Gastrocnemius medialis (tissue), 4 donors: ENCODE measurements around the gene GRM3.

ENCODE experiments used
- CTCF ChIP-seq, 5 experiments: fragments of 450-650 bp in 3 of 5; fragments of 200-600 bp in 2 of 5; sonication (generic) in 2 of 5; IDR thresholded peaks in 4 of 5; conservative IDR thresholded peaks in 1 of 5; 1 replicate in 4 of 5; 2 replicates in 1 of 5; pipeline ENCODE4 v1.5.1; 2016 to 2019; ENCODE audit warnings: antibody characterized with exemption in 5 of 5, mild to moderate bottlenecking in 3 of 5, moderate library complexity in 3 of 5
- POLR2A ChIP-seq, 2 donors: fragments of 450-650 bp; IDR thresholded peaks; one replicate each; pipeline ENCODE4 v1.6.1; 2017; ENCODE audit warnings: antibody characterized with exemption in 2 of 2, mild to moderate bottlenecking in 2 of 2, moderate library complexity in 2 of 2

- TF ChIP-seq CTCF (IDR thresholded peaks at IDR 0.05 in 4 of 5, conservative IDR thresholded peaks at IDR 0.05 in 1 of 5) (no peak), POLR2A (IDR thresholded peaks at IDR 0.05) (no peak)
Observed at GRCh38 chr7:86773309-86773708, 129.6 kb downstream of the GRM3 start.
